Bone marrow (tissue), 2 donors: ENCODE results near the gene NLN.
"Not testable (repeated sequence)": the region's sequence is repeated elsewhere in the genome, so short reads cannot be mapped to it uniquely, and the experiment has no call there.

ENCODE experiments used
- DNase-seq, 2 donors: peaks; one replicate each; lab custom pipeline; 2025; lab: John Stamatoyannopoulos, UW

NLN gene

GRCh38 chr5:65832603-65833228 is 110.7 kb downstream of the NLN start:
- no peak for DNase-seq

DNA sequence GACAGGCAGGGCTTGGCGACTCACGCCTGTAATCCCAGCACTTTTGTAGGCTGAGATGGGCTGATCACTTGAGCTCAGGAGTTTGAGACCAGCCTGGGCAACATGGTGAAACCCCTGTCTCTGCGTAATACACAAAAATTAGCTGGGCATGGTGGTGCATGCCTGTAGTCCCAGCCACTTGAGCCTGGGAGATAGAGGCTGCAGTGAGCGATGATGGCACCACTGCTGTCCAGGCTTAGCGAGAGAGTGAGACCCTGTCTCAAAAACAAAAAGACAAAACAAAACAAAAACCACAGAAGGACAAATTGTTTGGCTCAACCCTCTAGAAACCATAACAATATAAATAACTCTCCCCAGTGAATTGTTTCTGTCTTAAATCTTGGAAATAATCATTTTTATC is 111.8 kb downstream of the NLN start:
- no peak for DNase-seq

DNA sequence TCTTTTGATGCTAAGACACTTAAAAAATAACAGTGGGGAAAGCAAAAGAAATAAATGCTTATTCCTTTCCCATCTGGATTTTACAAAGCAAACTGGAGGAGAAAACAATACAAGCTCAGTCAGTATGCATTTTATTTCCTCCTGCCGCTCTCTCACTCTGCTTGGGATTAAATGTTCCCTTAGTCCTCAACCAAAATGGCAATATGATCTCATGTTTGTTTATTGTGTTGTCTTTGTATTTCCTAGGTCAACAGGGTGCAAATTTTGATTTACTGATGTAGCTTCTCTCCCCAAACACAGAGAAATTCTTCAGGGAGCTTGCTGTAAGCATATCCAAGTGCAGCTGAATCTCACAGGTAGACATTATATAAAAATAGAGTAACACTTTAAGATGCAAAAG is 112.3 kb downstream of the NLN start:
- DNase-seq = no peak

DNA sequence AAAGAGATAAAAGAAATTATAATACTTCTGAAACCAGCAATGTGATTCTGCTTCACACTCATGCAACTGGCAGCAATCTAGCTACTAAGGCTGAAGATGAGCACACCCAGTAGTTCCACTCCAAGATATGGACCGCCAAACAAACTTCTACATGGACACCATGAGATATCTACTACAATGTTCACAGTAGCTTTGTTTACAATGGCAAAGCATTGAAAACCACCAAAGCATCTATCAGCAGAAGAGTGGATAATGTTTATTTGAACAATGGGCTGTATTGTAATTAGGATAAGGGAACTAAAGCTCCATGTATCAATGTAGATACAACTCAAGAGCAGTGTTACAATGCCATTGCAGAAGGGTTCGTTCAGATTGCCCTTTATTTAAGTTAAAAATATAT is 113.2 kb downstream of the NLN start:
- no peak for DNase-seq

- DNase-seq = no peak
Measured at GRCh38 chr5:65837139-65837538, 115.1 kb downstream of the NLN start.

- DNase-seq = not testable (repeated sequence)
Measured at GRCh38 chr5:65839170-65839569, 117.2 kb downstream of the NLN start.

GRCh38 chr5:65840071-65840470 is 118.1 kb downstream of the NLN start:
- DNase-seq = peak in 1 of 2 donors; percentile 28

GRCh38 chr5:65844763-65845162 is 122.8 kb downstream of the NLN start:
- not testable (repeated sequence) for DNase-seq

DNA sequence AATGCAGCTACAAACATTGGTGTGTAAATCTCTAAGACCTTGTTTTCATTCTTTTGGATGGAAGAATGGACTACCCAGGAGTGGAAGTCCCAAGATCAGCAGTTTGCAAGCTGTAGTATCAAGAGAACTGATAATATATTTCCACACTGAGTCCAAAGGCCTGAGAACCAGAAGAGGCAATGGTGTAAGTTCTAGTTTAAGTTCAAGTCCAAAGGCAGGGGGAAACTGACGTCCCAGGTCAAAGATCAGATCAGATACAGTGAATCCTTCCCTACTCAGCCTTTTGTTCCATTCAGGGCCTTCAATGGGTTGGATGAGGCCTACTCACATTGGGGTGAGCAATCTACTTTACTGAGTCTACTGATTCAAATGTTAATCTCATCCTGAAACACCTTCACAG is 124.1 kb downstream of the NLN start:
- DNase-seq = no peak

- DNase-seq = not testable (repeated sequence)
Measured at GRCh38 chr5:65847019-65847418, 125.0 kb downstream of the NLN start.

- not testable (repeated sequence) for DNase-seq
Measured at GRCh38 chr5:65849918-65850317, 127.9 kb downstream of the NLN start.

GRCh38 chr5:65854925-65855324 is 132.9 kb downstream of the NLN start:
- no peak for DNase-seq

DNA sequence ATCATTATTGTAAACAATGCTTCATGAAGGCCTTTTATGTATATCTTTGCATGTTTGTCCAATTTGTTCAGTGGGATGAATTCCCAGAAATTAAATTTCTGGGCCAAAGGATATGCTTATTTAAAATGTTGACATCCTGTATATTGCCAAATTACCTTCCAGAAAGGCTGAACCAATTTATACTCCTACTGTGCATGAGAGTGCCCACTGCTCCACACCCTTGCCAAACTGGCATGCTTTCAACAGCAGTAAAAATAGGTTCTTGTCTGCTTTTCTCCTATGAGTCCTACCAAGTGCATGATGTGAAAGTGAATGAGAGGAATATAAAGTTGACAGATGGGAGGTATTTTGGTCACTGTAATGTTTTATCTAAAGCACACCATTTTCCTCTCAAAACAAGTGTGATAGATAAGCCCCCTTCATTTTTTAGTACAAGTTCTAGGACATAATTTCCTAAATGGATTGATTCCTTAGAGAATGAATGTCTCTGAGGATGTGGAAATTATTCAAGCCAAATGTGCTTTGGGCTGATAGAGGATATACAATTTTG is 133.8 kb downstream of the NLN start:
- no peak for DNase-seq

- DNase-seq = no peak
Measured at GRCh38 chr5:65856520-65856919, 134.5 kb downstream of the NLN start.

GRCh38 chr5:65858316-65858715 is 136.3 kb downstream of the NLN start:
- no peak for DNase-seq

DNA sequence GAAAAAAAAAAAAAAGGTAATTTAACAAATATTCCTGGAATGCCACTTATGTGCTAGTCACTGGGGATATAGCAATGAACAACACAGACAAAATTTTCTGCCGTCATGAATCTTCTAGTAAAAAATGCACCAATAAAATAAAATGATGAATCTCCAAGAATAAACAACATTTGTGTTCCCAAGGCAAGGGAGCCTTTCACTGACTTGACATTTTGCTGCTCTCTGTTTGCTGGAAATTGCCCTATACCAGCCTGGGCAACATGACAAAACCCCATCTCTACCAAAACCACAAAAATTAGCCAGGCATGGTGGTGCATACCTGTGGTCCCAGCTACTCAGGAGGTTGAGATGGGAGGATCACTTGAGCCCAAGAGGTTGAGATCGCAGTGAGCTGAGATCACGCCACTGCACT is 139.8 kb downstream of the NLN start:
- DNase-seq = no peak

DNA sequence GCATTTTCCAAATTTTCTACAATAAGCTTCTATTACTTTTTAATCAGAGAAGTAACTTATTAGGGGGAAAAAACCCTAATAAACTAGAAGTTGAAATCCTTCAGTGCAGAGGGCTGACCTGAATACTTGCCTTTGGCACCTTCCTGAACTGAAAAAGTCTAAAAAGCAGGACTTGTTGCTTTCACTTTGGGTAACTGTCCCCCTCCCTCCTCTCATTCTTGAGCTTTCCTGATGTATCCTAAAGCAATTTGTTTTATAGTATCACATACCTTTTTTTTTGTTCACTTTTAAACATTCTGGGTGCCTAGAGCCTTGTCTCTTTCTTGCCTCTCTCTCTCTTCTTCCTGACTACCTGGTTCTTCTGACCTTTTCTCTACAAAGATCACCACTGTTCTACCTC is 140.4 kb downstream of the NLN start:
- no peak for DNase-seq

DNA sequence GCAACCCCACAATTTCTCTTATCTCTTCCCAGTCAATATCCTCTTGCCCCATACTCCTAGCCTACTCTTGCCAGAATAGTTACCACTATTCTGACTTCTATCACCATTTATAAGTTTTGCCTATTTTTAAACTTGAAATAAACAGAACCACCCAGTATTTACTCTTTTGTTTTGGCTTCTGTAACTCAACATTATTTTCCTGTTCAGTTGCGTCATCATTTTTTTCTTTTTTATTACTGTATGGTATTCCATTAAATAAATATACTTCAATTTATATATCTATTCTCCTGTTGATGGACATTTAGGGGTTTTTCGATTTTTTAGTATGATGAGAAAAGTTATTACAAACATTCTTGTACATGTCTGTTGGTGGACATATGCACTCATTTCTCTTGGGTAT is 141.7 kb downstream of the NLN start:
- DNase-seq = no peak

DNA sequence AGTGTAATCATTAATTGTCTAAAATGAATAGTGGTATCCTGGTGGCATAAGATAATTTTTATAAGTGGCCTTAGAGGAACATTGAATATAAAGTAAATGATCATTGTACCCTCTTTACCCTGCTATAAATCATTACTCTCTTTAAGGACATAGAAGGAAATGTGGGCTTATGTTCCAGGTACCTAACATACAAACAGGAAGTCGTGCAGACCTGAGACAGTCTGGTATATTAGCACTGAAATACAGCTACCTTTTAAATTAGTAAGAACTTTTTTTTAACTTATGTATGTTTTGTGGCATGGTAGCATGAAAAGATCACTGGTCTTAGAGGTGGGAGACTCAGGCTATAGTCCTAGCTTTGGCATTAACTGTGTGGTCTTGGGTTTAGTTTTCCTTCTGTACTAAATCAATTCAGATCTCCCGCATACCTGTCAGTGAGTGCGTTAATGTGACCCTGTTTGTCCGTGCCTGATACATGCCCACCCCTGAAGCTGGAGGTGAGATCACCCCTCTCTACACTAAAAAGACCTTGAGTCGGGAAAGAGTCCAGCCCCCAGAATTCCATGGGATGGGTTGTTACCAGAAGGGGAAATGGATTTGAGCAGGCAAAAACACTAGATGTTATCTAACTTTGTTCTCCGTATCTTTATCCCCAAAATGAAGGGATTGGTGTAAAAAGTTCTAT is 145.0 kb downstream of the NLN start:
- DNase-seq = no peak

DNA sequence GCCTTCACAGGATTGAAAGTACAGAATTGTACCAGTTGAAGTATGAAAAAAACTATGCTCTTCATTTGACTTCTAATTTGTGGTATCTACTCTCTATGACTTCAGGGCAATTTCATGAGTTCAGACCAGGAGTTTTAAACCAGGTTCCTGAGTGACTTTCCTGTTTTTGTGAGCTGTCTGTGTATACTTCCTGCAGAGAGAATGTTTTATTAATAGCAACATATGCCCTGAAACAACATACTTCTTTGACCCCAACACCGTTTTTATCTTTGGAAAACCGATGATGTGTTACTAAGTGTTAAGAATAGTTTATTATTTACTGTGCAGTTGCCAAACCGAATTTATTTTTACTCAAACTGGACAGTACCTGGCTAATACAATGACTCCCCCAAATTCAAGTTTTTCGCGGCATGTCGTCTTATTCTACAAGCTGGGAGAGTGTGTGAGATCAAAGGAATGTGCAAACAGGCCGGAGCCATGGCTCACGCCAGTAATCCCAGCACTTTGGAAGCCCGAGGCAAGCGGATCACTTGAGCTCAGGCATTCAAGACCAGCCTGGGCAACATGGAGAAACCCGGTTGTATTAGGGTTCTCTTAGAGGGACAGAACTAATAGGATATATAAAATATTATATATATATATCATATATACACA is 145.7 kb downstream of the NLN start:
- DNase-seq = peak in 1 of 2 donors; percentile 35

DNA sequence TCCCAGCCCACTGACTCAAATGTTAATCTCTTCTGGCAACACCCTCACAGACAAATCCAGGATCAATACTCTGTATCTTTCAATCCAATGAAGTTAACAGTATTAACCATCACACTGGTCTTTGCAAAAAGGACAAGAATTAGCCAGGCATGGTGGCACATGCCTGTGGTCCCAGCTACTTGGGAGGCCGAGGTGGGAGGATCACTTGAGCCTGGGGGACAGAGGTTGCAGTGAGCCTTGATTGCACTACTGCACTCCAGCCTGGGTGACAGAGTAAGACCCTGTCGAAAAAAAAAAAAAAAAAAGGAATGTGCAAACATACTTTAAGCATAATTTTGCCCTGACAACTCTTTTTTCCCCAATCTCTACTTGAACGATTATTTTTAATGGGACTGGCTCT is 146.5 kb downstream of the NLN start:
- DNase-seq = no peak

DNA sequence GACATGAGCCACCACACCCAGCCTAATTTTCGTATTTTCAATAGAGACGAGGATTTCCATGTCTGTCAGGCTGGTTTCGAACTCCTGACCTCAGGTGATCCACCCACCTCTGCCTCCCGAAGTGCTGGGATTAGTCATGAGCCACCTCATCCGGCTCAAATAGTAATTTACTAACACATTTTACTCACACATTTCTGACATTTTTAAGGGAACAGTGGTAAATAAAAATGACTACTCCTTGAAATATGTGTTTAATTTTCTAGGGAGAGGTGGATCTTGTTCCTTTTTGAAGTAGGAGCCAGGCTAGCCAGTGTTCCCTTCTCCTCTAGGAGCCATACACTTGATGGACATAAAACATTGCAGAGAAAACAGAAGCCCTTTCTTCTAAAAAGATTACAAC is 149.2 kb downstream of the NLN start:
- no peak for DNase-seq

DNA sequence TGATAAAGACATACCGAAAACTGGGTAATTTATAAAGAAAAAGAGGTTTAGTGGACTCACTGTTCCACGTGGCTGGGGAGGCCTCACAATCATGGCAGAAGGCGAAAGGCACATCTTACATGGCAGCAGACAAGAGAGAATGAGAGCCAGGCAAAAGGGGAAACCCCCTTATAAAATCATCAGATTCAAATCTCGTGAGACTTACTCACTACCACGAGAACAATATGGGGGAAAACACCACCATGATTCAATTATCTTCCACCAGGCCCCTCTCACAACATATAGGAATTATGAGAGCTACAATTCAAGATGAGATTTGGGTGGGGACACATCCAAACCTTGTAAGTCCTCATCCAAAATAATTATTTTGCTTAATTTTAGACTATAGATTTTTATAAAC is 149.8 kb downstream of the NLN start:
- not testable (repeated sequence) for DNase-seq
